Measurements from ENCODE around the gene ZNRF3. TPM values are rescaled to one million over a fixed set of nuclear protein-coding genes. Genes with fewer than 3 reads are reported as not detected.

Gene ZNRF3
- polyA plus RNA-seq, 1 donor from 2014 or later: 2.9 TPM

DNA sequence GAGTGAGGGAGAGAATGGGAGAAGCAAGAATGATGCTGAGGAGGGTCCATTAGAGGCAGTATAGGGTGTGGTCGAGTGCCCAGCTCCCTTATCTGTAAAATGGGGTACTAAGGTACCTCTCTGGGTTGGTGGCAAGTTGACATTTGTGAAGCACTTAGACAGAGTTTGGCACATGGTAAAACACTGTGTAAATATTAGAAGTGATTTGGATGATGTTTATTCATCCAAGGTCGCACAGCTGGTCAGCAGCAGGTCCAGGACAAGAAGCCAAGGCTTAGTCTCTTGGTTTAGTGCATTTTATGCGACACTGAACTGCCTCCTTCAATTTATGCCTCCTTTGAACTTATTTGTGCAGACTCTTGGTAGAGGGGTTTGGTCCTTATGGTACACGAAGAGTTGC, 208.9 kb downstream of the ZNRF3 start:
- no peak for TF ChIP-seq EZH2 (IDR thresholded peaks at IDR 0.05; ENCODE audit: borderline replicate concordance, insufficient read depth, low read length, poor library complexity, severe bottlenecking)
- TF ChIP-seq, protein P1, sequence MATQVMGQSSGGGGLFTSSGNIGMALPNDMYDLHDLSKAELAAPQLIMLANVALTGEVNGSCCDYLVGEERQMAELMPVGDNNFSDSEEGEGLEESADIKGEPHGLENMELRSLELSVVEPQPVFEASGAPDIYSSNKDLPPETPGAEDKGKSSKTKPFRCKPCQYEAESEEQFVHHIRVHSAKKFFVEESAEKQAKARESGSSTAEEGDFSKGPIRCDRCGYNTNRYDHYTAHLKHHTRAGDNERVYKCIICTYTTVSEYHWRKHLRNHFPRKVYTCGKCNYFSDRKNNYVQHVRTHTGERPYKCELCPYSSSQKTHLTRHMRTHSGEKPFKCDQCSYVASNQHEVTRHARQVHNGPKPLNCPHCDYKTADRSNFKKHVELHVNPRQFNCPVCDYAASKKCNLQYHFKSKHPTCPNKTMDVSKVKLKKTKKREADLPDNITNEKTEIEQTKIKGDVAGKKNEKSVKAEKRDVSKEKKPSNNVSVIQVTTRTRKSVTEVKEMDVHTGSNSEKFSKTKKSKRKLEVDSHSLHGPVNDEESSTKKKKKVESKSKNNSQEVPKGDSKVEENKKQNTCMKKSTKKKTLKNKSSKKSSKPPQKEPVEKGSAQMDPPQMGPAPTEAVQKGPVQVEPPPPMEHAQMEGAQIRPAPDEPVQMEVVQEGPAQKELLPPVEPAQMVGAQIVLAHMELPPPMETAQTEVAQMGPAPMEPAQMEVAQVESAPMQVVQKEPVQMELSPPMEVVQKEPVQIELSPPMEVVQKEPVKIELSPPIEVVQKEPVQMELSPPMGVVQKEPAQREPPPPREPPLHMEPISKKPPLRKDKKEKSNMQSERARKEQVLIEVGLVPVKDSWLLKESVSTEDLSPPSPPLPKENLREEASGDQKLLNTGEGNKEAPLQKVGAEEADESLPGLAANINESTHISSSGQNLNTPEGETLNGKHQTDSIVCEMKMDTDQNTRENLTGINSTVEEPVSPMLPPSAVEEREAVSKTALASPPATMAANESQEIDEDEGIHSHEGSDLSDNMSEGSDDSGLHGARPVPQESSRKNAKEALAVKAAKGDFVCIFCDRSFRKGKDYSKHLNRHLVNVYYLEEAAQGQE (IDR thresholded peaks at IDR 0.05; ENCODE audit: borderline replicate concordance): no peak
- no peak for TF ChIP-seq TAF1 (IDR thresholded peaks at IDR 0.05; ENCODE audit: low read depth)
- TF ChIP-seq EP300 (conservative IDR thresholded peaks at IDR 0.05; ENCODE audit: poor library complexity, severe bottlenecking): no peak
- TF ChIP-seq, protein P2, sequence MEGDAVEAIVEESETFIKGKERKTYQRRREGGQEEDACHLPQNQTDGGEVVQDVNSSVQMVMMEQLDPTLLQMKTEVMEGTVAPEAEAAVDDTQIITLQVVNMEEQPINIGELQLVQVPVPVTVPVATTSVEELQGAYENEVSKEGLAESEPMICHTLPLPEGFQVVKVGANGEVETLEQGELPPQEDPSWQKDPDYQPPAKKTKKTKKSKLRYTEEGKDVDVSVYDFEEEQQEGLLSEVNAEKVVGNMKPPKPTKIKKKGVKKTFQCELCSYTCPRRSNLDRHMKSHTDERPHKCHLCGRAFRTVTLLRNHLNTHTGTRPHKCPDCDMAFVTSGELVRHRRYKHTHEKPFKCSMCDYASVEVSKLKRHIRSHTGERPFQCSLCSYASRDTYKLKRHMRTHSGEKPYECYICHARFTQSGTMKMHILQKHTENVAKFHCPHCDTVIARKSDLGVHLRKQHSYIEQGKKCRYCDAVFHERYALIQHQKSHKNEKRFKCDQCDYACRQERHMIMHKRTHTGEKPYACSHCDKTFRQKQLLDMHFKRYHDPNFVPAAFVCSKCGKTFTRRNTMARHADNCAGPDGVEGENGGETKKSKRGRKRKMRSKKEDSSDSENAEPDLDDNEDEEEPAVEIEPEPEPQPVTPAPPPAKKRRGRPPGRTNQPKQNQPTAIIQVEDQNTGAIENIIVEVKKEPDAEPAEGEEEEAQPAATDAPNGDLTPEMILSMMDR (IDR thresholded peaks at IDR 0.05; ENCODE audit: poor library complexity, severe bottlenecking): no peak
- no peak for TF ChIP-seq MXI1 (conservative IDR thresholded peaks at IDR 0.05; ENCODE audit: poor library complexity, severe bottlenecking)
- no peak for TF ChIP-seq RAD21 (conservative IDR thresholded peaks at IDR 0.05)
- TF ChIP-seq POLR2AphosphoS5 (IDR thresholded peaks at IDR 0.05): no peak
- TF ChIP-seq SMC3 (conservative IDR thresholded peaks at IDR 0.05; ENCODE audit: poor library complexity): no peak

DNA sequence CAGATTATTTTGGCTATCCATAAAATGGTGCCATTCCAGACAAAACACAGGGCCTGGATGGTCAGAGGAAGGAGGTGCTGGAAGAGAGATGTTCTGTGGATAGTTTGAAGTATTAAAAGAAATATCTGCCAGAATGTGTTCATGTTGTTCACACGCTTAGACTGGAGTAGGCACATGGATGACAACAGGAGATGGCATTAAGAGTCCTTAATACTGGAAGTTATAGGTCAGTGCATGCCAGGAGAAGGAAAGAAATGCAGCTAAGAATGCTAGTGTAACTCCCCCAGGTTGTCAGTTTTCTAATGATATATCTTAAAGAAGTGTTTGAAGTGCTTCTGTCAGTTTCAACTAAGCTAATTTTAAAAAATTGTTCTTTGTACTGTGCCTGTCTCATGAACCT, 209.7 kb downstream of the ZNRF3 start:
- Histone ChIP-seq H4K20me1 (ENCODE audit: insufficient read depth) (no peaks in the 10 kb centered on the region), H3K9ac (ENCODE audit: low read length) (no peak overlapping the region), H3K27ac (ENCODE audit: low read length) (no peak overlapping the region), H3K4me3 (ENCODE audit: low read length) (no peak overlapping the region), H3F3A (ENCODE audit: insufficient read depth, low read length, poor library complexity, severe bottlenecking) (no peaks in the 10 kb centered on the region), H3K27me3 (ENCODE audit: insufficient read depth, low read depth, low read length) (no peaks in the 10 kb centered on the region), H3K9me2 (ENCODE audit: insufficient read depth, low read length) (no peaks in the 10 kb centered on the region), H3K79me2 (replicated peaks; ENCODE audit: insufficient read depth, low read length) (no peaks in the 10 kb centered on the region), H3K36me3 (ENCODE audit: insufficient read depth, low read length) (no peaks in the 10 kb centered on the region), H3K4me2 (ENCODE audit: low read length) (no peak overlapping the region), H3K9me3 (ENCODE audit: low read length) (no peaks in the 10 kb centered on the region), H2AFZ (ENCODE audit: low read depth, low read length) (no peak overlapping the region)
- TF ChIP-seq MXI1 (conservative IDR thresholded peaks at IDR 0.05; ENCODE audit: poor library complexity, severe bottlenecking) (no peak), EZH2 (IDR thresholded peaks at IDR 0.05; ENCODE audit: borderline replicate concordance, insufficient read depth, low read length, poor library complexity, severe bottlenecking) (no peak), POLR2AphosphoS5 (IDR thresholded peaks at IDR 0.05) (no peak), EP300 (conservative IDR thresholded peaks at IDR 0.05; ENCODE audit: poor library complexity, severe bottlenecking) (no peak), TAF1 (IDR thresholded peaks at IDR 0.05; ENCODE audit: low read depth) (no peak), SMC3 (conservative IDR thresholded peaks at IDR 0.05; ENCODE audit: poor library complexity) (no peak), RAD21 (conservative IDR thresholded peaks at IDR 0.05) (no peak)
- TF ChIP-seq, protein P2 (IDR thresholded peaks at IDR 0.05; ENCODE audit: poor library complexity, severe bottlenecking): no peak
- TF ChIP-seq, protein P1 (IDR thresholded peaks at IDR 0.05; ENCODE audit: borderline replicate concordance): no peak

More for the DNA sequence above, 208.9 kb downstream of the ZNRF3 start:
- H3K79me2 ChIP-seq (replicated peaks; ENCODE audit: insufficient read depth, low read length): no peaks in the 10 kb centered on the region
- no peaks in the 10 kb centered on the region for H4K20me1 ChIP-seq (ENCODE audit: insufficient read depth)
- no peak overlapping the region for H3K4me3 ChIP-seq (ENCODE audit: low read length)
- no peak overlapping the region for H3K27ac ChIP-seq (ENCODE audit: low read length)
- H3K27me3 ChIP-seq (ENCODE audit: insufficient read depth, low read depth, low read length): no peaks in the 10 kb centered on the region
- H3K9me3 ChIP-seq (ENCODE audit: low read length): no peaks in the 10 kb centered on the region
- no peak overlapping the region for H3K4me2 ChIP-seq (ENCODE audit: low read length)
- no peaks in the 10 kb centered on the region for H3K36me3 ChIP-seq (ENCODE audit: insufficient read depth, low read length)
- no peak overlapping the region for H3K9ac ChIP-seq (ENCODE audit: low read length)
- no peak overlapping the region for H2AFZ ChIP-seq (ENCODE audit: low read depth, low read length)
- H3K9me2 ChIP-seq (ENCODE audit: insufficient read depth, low read length): no peaks in the 10 kb centered on the region
- H3F3A ChIP-seq (ENCODE audit: insufficient read depth, low read length, poor library complexity, severe bottlenecking): no peaks in the 10 kb centered on the region
